22Rv1 (cell line): ENCODE data around the gene POLD3.

ENCODE experiments used
- CTCF ChIP-seq: fragments of 450-650 bp; IDR thresholded peaks from 2 replicates; pipeline ENCODE4 v1.5.1; 2017; ENCODE audit warnings: mild to moderate bottlenecking
- ZFX ChIP-seq: fragments of 450-650 bp; IDR thresholded peaks from 2 replicates; pipeline ENCODE4 v1.6.1; 2017; ENCODE audit warnings: antibody characterized with exemption, borderline replicate concordance

- no peak for TF ChIP-seq CTCF
- TF ChIP-seq ZFX: no peak
Measured at GRCh38 chr11:74577181-74577580, 15.2 kb upstream of the POLD3 start.
